Right kidney (tissue), 1 donor: Measurements from ENCODE around the gene C1orf21.

Experiments
- DNase-seq: peaks from one replicate; pipeline ENCODE4 v3.0.0-alpha.2; 2016

The C1orf21 gene

DNA sequence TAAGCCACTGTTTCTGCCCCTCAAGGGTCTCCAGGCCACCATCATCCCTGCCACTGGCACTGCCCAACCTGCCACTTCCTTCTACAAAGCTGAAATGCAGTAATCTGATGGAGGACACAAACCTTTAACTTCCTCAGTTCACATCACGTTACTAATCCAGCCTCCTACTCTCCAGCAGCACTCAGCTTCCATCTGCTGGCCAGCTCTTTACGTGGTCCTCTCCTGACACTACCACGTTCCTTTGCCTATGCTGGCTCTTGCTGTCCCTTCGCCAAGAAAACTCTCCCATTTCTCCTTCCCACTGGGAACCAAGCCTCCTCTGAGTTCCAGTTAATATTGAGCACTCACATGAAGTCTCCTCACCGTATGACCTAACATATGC, 243.8 kb downstream of the C1orf21 start:
- DNase-seq, result no peak

DNA sequence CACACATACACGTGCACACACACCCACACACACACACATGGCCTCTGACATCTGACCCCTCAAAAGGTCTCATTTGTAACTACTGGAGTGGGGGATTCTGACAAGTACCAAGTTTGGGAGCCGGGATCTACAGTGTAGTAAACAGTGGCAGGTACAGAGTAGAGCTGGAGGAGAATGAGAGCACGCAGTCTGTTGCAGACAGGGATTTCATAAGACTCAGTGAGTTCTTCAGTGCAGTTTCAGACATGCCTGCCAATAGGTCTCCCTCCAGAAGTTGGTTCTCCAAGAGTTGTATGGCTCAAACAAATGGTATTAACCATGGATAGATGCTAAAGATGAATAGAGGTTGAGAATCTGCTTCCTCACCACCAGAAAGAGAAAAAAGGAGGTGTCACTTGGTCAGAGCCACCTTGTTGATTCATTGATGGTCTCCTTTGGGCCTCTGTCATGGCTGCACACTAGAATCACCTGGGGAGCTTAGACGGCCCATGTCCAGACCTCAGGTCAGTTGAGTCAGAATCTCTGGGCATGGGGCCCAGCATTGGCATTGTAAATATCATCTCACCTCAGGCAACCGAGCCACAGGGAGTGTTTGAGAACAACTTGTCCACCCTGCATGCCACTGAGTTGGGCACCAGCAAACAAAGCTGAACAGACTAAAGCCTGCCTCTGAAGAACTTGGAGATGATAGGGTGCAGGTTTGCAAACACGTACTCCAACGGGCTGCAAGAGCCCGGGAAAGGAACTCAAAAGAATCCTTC, 245.8 kb downstream of the C1orf21 start:
- DNase-seq, result no peak

GRCh38 chr1:184633785-184634184, 247.0 kb downstream of the C1orf21 start:
- no peak for DNase-seq

DNA sequence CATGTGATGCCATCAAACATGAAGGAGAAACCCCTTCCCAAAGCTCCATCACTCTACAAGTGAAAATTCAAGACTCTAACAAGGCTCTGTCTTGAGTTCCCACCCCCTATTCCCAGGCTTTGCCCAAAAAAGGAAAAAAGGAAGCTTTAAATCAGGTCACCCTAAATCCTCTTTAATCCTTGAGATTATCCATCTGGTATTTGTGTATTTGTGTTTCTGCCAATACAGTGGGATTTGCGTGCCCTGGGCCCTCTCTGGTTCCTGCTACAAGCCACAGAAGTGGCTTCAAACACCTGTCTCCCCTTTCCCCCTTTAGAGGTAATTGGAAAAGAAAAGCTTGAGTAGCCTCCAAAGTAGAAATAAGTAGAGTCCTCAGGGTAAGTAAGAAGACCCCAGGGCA, 247.5 kb downstream of the C1orf21 start:
- DNase-seq, result no peak

- no peak for DNase-seq
These were observed 248.6 kb downstream of the C1orf21 start for GRCh38 chr1:184635347-184635979.

GRCh38 chr1:184635980-184636431, 249.2 kb downstream of the C1orf21 start:
- DNase-seq, result no peak

GRCh38 chr1:184637664-184638240, 250.9 kb downstream of the C1orf21 start:
- DNase-seq, result no peak

- no peak for DNase-seq
These were observed 252.4 kb downstream of the C1orf21 start for GRCh38 chr1:184639205-184639604.

DNA sequence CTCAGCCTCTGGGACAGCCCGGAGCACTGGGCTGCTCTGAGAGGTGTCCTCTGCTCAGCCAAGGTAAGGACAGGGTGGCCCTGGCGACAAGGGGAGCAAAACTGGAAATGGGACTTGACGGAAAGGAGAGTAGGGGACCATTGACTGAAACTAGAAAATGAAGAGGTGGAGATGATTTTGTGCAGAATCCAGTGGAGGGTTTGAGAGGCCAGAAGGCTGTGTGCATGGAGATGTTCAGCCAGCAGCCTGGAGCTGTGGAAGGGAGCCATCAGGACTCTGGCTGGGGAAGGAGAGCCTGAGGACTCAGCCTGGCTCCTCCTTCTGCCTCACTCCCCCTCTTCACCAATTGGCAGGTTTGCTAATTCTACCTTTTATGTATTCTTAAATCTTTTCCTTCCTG, 253.7 kb downstream of the C1orf21 start:
- DNase-seq, result no peak

DNA sequence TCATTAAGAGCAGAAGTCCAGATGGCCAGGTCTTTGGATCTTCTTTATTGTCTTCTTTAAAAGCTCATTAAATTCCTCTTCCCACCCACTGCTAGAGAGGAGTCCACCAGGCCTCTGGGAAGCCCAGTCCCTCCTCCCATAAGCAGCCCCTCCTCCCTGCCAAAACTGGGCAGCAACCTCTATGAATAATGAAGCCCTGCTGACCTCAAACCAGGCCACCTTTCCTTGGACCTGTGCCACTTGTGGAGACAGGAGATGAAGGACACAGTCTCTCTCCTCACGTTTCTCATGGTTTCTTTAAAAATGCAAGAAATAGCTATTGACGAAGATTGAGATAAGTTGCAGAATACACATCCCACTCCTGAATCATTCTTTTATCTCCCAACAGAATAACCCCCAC, 255.1 kb downstream of the C1orf21 start:
- no peak for DNase-seq

DNA sequence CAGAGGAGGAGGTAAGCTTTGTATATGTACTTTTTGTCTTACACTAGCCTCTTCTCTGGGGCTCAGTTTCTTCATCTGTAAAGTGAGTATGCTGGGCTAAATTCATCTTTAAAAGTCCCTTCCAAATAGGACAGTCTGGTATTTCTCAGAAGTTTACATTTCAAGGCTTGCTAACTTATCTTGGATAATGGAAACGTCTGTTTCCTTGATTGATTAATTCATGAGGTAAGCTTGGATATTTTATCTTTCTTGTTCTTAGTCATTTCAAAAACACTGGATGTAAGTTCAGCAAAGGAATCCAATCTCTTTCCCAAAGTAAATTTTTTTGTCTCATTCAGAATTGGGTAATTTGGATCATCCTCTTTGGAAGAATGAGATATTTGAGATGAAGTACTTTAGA, 256.8 kb downstream of the C1orf21 start:
- no peak for DNase-seq

GRCh38 chr1:184644771-184645170, 257.9 kb downstream of the C1orf21 start:
- DNase-seq, result no peak

DNA sequence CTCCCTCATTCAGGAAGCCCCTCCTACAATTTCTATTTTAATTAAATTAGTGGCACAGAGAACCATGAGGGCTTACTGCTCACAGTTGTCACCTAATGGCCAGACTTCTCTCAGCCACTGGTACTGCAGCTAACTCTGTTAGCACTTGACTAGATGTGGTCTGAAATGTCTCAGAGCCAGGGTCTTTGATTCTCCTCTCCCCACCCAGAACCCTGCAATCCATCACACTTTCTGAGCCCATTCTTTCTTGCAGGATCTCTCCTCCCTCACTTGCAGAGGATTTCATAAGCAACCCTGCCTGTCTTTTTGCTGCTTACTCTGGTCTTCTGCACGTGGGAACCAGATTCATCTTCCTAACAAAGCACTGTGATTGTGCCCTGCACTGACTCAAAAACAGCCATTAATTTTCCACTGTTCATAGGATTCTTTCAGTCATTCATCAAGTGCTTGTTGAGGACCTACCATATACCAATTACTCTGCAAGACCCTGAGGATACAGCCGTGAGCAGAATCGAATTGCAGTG, 259.4 kb downstream of the C1orf21 start:
- DNase-seq, result no peak

DNA sequence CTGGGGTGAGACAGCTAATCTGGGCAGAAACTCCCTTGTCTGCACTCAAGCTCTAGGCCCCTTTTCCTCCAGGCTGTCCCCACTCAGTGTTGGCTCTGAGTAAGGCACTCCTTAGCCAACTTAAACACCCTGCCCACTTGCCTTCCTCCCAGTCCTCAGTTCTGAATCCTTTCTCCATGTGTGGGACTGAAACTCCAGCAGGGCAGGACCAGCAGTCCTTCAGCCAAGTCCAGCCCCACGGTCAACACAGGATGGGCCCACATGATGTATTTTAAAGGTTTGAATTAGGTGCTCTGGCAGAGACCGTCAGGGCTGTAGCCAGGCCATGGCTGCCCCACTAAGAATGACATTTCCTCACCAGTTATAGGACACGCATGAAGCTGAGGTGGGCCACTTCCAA, 260.0 kb downstream of the C1orf21 start:
- no peak for DNase-seq

- no peak for DNase-seq
These were observed 260.6 kb downstream of the C1orf21 start for GRCh38 chr1:184647471-184647870.

GRCh38 chr1:184648160-184648855, 261.5 kb downstream of the C1orf21 start:
- no peak for DNase-seq

- no peak for DNase-seq
These were observed 262.0 kb downstream of the C1orf21 start for GRCh38 chr1:184648856-184649201.

GRCh38 chr1:184649451-184649888, 262.6 kb downstream of the C1orf21 start:
- no peak for DNase-seq

DNA sequence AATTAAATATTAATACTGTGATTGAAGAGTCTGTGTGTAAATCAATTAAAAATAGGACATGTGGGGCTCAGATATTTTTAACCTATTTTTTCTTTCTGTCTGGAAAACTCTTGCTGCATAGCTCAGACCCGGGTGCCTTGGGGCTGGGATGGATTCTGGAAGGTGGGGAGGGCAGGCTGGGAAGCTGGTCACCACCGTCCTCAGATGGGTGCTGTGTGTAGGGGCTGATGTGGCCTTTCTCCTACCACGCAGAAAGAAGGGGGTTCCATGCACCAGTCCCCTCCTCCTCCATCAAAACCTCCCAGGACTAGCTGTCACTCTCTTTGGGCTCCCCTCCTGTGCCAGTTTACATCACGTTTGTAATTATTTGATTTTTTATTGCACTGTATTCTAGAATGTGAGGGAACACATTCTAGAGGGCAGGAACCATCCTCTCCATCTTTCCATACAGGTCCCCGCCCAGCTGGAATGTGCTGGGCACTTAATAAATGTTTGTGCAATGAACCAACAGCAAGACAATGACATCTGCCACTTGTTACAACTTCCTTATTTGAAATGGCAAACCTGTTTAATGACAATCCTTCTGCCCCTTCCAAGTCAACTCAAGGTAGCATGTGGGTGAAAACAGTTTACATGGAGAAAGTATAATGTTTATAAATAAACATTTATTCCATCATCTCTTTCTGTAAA, 263.5 kb downstream of the C1orf21 start:
- no peak for DNase-seq

- no peak for DNase-seq
These were observed 268.4 kb downstream of the C1orf21 start for GRCh38 chr1:184655185-184655584.

DNA sequence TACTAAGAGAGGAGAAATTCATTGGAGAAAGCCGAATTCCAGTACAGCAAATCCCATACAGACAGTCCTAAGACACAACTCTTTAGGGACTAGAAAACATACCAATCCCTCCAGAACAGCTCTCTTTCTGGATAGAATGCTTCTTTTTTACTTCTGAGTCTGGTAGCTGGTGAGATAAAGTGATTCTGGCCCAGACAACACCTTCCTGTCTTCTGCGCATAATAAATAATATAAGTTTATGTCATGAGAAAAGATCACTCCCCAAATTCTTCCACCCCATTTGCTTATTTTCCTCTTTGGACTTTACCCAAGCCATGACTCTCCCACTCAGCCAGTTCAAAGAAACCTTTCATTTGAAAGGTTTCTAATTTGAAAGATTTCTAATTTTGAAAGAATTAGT, 269.4 kb downstream of the C1orf21 start:
- no peak for DNase-seq

GRCh38 chr1:184658055-184658454, 271.2 kb downstream of the C1orf21 start:
- no peak for DNase-seq
